Activated CD8-positive, alpha-beta memory T cell treated with anti-CD3 and anti-CD28 coated beads for 24 hours (primary cell): ENCODE measurements around the gene INPP5E.

Experiments
- DNase-seq: peaks from one replicate; pipeline ENCODE4 v3.0.0-alpha.2; 2020

Gene INPP5E

DNA sequence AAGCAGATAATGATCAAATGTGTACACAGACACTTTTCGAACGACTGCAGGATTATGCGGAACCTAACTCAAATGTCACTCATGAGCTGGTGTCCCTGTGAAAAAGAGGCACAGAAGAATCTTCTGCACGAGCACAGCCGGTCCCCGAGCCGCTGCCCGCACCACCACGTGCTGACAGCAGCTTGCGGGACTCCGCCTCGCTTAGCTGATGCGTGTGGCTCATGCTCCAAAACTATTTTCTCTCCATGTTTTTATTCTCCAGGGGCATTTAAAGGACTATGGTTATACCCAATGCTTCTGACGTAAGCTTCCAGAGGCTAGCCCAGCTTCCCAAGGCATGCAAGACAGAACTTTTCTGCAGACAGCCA is 33.7 kb upstream of the INPP5E start:
- DNase-seq = no peak

- no peak for DNase-seq
These were observed 33.2 kb upstream of the INPP5E start for GRCh38 chr9:136472640-136473353.

GRCh38 chr9:136471802-136472487 is 32.3 kb upstream of the INPP5E start:
- no peak for DNase-seq

DNA sequence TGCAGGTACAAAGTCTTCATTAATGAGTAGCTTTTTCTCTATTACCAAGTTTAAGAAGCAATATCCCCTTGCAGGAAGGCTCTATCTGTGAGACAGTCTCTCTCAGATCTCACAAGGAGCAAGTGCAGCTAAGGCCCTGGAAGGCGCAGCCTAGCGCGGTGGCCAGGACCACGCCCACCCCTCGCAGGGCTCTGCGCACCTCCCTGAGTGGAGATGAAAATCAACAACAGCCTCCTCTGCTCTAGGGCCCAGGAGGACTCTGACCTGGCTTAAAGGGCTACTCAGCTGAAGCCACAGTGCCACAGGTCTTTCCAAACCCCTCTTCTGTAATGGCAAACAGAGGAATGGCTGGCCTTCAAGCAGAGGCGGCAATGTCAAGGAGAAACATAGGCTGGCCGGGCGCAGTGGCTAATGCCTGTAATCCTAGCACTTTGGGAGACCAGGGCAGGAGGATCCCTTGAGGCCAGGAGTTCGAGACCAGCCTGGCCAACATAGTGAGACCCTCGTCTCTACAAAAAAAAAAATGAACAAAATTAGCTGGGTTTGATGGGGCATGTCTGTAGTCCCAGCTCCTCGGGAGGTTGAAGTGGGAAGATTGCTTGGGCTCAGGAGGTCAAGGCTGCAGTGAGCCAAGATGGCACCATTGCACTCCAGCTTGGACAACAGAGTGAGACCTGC is 31.3 kb upstream of the INPP5E start:
- no peak for DNase-seq

- DNase-seq = no peak
These were observed 30.7 kb upstream of the INPP5E start for GRCh38 chr9:136470356-136470755.

DNA sequence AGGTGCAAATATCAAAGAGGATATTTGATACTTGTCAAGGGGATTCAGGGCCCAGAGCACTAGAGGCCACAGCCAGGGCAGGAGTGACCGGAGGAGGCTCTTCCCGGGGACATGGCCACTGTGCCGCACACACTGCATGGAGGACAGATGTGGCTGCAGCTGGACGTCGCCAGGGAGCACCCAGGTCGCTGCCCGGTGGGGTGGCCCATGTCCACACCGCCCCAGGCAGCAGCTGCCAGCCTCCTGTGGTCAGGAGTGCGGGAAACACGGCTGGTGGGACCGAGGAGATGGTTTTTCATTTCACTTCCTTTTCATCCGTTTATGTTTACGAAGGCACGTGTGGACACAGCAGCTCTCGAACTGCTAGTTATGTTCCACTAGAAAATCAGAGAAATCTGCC is 28.1 kb upstream of the INPP5E start:
- no peak for DNase-seq

- DNase-seq = no peak
These were observed 26.5 kb upstream of the INPP5E start for GRCh38 chr9:136466155-136466541.

GRCh38 chr9:136465500-136466154 is 26.0 kb upstream of the INPP5E start:
- no peak for DNase-seq

DNA sequence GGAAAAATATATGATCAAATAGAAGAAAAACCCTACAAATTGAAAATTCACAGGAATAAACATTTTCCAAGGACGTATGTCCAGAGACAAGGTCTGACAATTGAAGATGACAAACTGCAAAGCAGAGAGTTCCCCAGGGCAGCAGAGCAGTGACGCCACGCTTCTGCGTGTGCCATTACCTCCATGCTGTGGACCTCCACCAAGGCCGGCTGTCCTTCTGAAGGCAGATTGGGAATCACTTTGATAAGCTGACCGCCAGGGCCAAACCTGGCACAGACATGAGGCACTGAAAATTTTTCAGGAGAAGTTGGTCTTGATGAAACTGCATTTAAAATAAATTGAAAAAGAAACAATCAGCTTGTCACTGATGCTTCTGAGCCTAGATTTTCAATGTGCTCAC is 24.6 kb upstream of the INPP5E start:
- DNase-seq = no peak

- no peak for DNase-seq
These were observed 23.9 kb upstream of the INPP5E start for GRCh38 chr9:136463578-136463977.

DNA sequence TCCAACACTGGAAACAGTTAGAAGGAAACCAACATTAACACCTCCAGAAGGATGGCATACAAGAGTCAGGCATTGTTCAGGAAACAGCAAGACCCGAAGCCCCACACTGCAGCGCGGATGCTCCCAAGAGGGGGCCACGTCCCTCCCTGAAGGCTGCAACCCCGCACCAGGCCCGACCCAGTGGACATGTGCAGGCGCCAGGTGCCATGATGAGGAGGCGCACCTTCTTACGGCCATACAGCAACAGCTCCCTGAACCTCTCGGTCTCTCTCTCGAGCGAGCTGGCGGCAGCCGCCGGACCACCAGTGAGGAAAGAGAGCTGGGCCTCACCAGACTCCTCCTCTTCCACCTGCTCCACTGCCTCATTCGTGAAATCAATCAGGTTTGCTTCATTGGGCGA is 23.0 kb upstream of the INPP5E start:
- DNase-seq = no peak

- no peak for DNase-seq
These were observed 21.2 kb upstream of the INPP5E start for GRCh38 chr9:136460772-136461325.

- DNase-seq = no peak
These were observed 19.8 kb upstream of the INPP5E start for GRCh38 chr9:136459425-136459824.

DNA sequence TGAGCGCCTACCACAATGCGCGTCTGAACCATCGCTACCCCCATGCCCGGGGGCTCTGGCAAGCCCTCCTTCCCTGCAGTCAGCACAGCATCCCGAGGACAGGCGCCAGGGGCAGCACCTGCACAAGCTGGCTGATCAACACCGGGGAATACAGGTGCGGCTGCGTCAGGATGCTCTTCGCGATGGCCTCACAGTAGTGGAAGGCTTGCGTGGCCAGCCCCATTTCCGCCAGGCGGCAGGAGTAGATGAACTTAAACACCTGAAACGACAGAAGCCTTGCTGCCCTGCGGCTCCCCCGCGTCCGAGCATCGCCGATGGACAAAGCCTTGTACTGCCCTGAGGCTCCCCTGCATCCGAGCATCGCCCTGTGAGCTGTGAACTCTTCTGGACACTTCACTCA is 17.7 kb upstream of the INPP5E start:
- DNase-seq = no peak

- DNase-seq = no peak
These were observed 16.6 kb upstream of the INPP5E start for GRCh38 chr9:136456258-136456657.

DNA sequence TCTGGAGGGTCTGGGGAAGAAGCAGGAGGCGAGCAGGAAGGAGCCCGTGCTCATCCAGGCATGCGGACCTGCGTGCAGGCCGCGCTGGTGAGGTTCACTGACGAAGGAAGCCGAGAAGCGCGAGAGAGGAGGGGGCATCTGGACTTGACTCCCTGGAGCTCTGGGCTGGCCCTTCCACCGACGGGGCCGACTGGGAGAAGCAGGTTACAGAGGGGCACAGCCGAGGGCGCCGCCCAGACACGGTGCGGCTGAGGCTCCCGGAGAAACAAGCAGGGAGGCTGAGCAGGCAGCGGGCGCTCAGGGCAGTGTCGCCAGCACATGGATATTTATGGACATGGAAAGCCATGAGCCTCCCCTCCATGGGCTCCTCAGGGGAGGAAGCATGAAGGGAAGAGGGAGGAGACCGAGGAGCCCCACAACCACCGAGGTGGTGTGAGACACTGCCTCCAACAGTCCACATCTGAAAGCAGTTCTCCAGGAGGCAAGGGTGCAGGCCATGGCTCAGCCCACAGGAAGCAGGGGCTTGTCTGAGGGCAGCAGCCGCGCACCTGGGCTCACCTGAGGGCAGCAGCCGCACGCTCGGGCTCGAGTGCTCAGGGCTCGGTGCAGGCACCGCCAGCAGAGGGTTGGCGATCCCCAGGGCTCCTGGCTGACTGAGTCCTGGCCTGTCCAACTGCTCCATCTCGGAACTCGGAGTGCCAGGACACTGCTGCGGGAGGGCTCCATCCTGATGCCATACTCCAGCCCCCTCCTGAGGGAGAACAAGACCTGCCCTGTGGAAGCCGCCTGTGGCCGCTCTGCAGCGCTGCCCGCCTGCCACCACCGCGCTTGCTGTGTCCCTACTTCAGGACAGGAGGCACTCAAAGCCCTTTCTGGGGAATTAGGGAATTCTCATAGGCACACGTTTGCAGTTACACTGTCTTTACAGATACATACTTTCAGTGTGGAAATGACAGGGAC is 15.7 kb upstream of the INPP5E start:
- no peak for DNase-seq

GRCh38 chr9:136454026-136454796 is 14.6 kb upstream of the INPP5E start:
- DNase-seq = no peak

GRCh38 chr9:136453326-136453725 is 13.7 kb upstream of the INPP5E start:
- no peak for DNase-seq

GRCh38 chr9:136451221-136451877 is 11.7 kb upstream of the INPP5E start:
- no peak for DNase-seq

- DNase-seq = no peak
These were observed 9.0 kb upstream of the INPP5E start for GRCh38 chr9:136448655-136449054.
